Common myeloid progenitor, CD34-positive (primary cell): Measurements from ENCODE around the gene PPAN.

Experiments
- CTCF ChIA-PET: fragments of 350-600 bp; sonication (Branson Sonifier 250); formaldehyde crosslinking; loops from one replicate; lab custom pipeline; 2021; ENCODE audit warnings: antibody characterized with exemption; lab: Charles Lee
- POLR2A ChIA-PET: fragments of 350-600 bp; sonication (Branson Sonifier 250); formaldehyde crosslinking; loops from one replicate; lab custom pipeline; 2021; ENCODE audit warnings: antibody characterized with exemption; lab: Charles Lee
- DNase-seq, 3 donors: peaks; one replicate each; pipeline versions ENCODE4 v3.0.0 to v3.0.0-alpha.2; 2013
- H3K27ac ChIP-seq, 2 experiments: 1 replicate in 1 of 2; 2 replicates in 1 of 2; pipeline ENCODE4 v1.7.0; 2013; ENCODE audit warnings: inconsistent platforms in 2 of 2, low read length in 2 of 2, mild to moderate bottlenecking in 2 of 2, low read depth in 1 of 2, moderate library complexity in 1 of 2; ENCODE audit not compliant: severe bottlenecking in 2 of 2, insufficient read depth in 1 of 2, poor library complexity in 1 of 2
- H3K27me3 ChIP-seq, 5 experiments: replicated peaks in 2 of 5; 1 replicate in 3 of 5; 2 replicates in 2 of 5; pipeline versions ENCODE4 v1.6.1 to v1.7.0; 2013; ENCODE audit warnings: low read length in 4 of 5, mild to moderate bottlenecking in 2 of 5, moderate library complexity in 2 of 5, inconsistent platforms in 1 of 5; ENCODE audit not compliant: insufficient read depth in 5 of 5, control insufficient read depth in 4 of 5
- H3K36me3 ChIP-seq, 4 experiments: 1 replicate in 2 of 4; 2 replicates in 2 of 4; pipeline versions ENCODE4 v1.6.1 to v1.7.0; 2013; ENCODE audit warnings: low read length in 3 of 4, control low read depth in 1 of 4, mild to moderate bottlenecking in 1 of 4; ENCODE audit not compliant: control insufficient read depth in 4 of 4, insufficient read depth in 4 of 4
- H3K4me1 ChIP-seq, 4 experiments: 1 replicate in 3 of 4; 2 replicates in 1 of 4; pipeline versions ENCODE4 v1.6.1 to v1.7.1; 2013; ENCODE audit warnings: low read length in 3 of 4, mild to moderate bottlenecking in 3 of 4, control low read depth in 1 of 4, inconsistent platforms in 1 of 4, moderate library complexity in 1 of 4; ENCODE audit not compliant: control insufficient read depth in 4 of 4, insufficient read depth in 4 of 4; ENCODE audit errors: control extremely low read depth in 1 of 4
- H3K4me3 ChIP-seq, 7 experiments: 1 replicate in 4 of 7; 2 replicates in 3 of 7; pipeline versions ENCODE4 v1.5.1 to v1.7.0; 2013; ENCODE audit warnings: mild to moderate bottlenecking in 7 of 7, low read length in 6 of 7, moderate library complexity in 6 of 7, inconsistent platforms in 2 of 7, low read depth in 2 of 7, control low read depth in 1 of 7; ENCODE audit not compliant: insufficient read depth in 4 of 7, control insufficient read depth in 1 of 7; ENCODE audit errors: extremely low read depth in 1 of 7
- H3K9me3 ChIP-seq, 5 experiments: 1 replicate in 4 of 5; 2 replicates in 1 of 5; pipeline versions ENCODE4 v1.6.1 to v1.7.1; 2013; ENCODE audit warnings: low read length in 4 of 5, mild to moderate bottlenecking in 2 of 5, inconsistent platforms in 1 of 5, low read depth in 1 of 5, moderate library complexity in 1 of 5; ENCODE audit not compliant: control insufficient read depth in 4 of 5, insufficient read depth in 2 of 5; ENCODE audit errors: control extremely low read depth in 1 of 5
- WGBS: methylation state at CpG from one replicate; pipeline ENCODE4 v1.1.5; 2013; ENCODE audit not compliant: insufficient coverage; 5-methylcytosine and 5-hydroxymethylcytosine counted together

The PPAN gene

DNA sequence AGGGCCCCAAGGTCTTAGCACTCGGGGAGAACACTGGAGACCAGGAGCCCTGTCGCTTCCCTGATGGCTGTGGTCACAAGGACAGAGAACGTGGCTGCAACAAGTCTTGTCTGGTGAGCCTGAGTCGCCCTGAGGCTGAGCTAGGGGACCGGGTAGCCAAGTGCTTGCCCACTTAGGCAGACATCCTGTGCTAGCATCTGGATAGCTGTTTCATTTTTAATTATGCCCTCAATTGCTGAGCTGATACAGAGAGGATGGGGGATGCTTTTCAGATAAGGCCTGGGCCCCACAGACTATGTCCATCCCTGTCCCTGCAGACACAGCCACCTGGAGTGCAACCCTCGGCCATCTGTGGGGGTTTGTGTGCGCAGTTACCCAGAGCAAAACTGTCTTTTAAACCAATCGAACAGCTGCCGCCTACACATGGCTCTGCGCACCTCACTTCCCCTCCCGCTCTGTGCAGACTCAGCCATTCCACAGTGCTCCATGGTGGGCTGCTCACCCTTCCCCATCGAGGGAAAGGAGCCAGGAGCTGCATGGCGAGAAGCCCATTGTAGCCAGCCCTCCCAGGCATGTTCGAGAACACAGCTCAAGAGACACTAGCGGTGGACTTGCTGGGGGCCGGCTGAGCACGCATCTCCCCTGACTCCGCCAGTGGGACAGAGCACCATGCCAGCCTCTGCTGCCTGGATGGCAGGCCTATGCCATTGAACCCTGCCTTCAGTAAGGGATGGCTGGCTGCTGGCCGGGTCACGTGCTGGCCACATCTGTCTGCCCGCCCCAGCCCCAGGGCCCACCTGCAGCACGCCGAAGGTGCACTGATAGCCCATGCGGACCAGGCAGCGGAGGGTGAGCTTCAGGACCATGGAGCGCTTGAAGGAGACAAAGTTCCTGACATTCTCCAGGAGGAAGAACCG, 33.0 kb downstream of the PPAN start:
- ChIA-PET POLR2A (interaction anchor here (0.6 kb wide), 1 partner anchor 25 kb away, joined by 3 read pairs; no protein-coding TSS in a partner anchor), CTCF (no interaction called here)
- Histone ChIP-seq H3K27me3 (no peaks in the 10 kb centered on the region), H3K4me3 (no peak overlapping the region), H3K36me3 (peaks cover 7 to 93% (median 73%) of the 10 kb centered on the region in 4 experiments), H3K9me3 (no peaks in the 10 kb centered on the region), H3K27ac (no peak overlapping the region), H3K4me1 (no peaks in the 10 kb centered on the region)
- no peak for DNase-seq
- WGBS = 98% methylated on average over 26 of the region's 27 CpGs

GRCh38 chr19:10139952-10140351, 33.8 kb downstream of the PPAN start:
- H3K27me3 ChIP-seq = no peaks in the 10 kb centered on the region
- H3K4me3 ChIP-seq = no peak overlapping the region
- H3K9me3 ChIP-seq = no peaks in the 10 kb centered on the region
- WGBS = 96% methylated on average over 23 of the region's 23 CpGs
- CTCF ChIA-PET = no interaction called here
- POLR2A ChIA-PET = no interaction called here
- DNase-seq = no peak
- H3K36me3 ChIP-seq = peaks cover 5 to 94% (median 78%) of the 10 kb centered on the region in 4 experiments
- H3K4me1 ChIP-seq = no peaks in the 10 kb centered on the region
- no peak overlapping the region for H3K27ac ChIP-seq

- POLR2A ChIA-PET = no interaction called here
- WGBS = 96% methylated on average over 13 of the region's 13 CpGs
- no peak for DNase-seq
- Histone ChIP-seq H3K4me3 (no peak overlapping the region), H3K9me3 (no peaks in the 10 kb centered on the region), H3K36me3 (peaks cover 5 to 95% (median 82%) of the 10 kb centered on the region in 4 experiments), H3K4me1 (no peaks in the 10 kb centered on the region), H3K27me3 (no peaks in the 10 kb centered on the region), H3K27ac (no peak overlapping the region)
- CTCF ChIA-PET = interaction anchor here (0.5 to 2.2 kb wide), 6 partner anchors 8 to 33 kb away, joined by 3 to 7 read pairs (median 3); no protein-coding TSS in a partner anchor
These were observed 35.3 kb downstream of the PPAN start for GRCh38 chr19:10141479-10141878.

- H3K36me3 ChIP-seq = peaks cover 9 to 96% (median 86%) of the 10 kb centered on the region in 4 experiments
- no peak overlapping the region for H3K4me3 ChIP-seq
- no peaks in the 10 kb centered on the region for H3K9me3 ChIP-seq
- no peak for DNase-seq
- H3K27me3 ChIP-seq = no peaks in the 10 kb centered on the region
- H3K4me1 ChIP-seq = no peaks in the 10 kb centered on the region
- POLR2A ChIA-PET = no interaction called here
- over 99% methylated on average over 15 of the region's 18 CpGs for WGBS
- H3K27ac ChIP-seq = no peak overlapping the region
- CTCF ChIA-PET = interaction anchor here (0.7 to 2.2 kb wide), 5 partner anchors 9 to 29 kb away, joined by 3 to 7 read pairs (median 3); no protein-coding TSS in a partner anchor
These were observed 35.8 kb downstream of the PPAN start for GRCh38 chr19:10141973-10142372.

DNA sequence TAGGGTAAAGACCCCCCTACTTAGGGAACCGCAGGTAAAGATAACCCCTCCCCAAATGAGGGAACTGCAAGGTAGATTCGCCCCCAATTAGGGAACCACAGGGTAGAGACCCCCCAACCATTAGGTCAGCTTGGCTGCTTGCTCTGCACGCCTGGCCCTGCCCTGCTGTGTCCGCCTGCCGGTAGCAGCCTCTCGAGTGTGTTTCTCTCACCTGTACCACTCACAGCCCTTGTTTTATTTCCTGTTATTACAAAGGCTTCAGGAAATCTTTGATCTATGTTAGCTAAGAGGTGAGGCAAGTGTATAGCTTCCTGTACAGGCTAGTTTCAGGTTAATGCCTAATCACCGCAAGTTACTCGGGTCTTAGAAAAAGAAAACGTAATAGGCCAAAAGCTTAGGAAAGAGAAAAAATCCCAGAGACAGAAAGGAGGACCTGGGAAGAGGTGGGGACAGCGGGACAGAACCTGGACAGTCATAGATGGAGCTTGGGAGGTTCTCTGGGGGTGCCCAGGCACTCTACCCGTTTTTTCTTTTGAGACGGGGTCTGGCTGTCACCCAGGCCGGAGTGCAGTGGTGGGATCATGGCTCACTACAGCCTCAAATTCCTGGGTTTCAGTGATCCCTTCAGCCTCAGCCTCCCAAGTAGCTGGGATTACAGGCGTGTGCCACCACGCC, 36.7 kb downstream of the PPAN start:
- 91% methylated on average over 13 of the region's 15 CpGs for WGBS

DNA sequence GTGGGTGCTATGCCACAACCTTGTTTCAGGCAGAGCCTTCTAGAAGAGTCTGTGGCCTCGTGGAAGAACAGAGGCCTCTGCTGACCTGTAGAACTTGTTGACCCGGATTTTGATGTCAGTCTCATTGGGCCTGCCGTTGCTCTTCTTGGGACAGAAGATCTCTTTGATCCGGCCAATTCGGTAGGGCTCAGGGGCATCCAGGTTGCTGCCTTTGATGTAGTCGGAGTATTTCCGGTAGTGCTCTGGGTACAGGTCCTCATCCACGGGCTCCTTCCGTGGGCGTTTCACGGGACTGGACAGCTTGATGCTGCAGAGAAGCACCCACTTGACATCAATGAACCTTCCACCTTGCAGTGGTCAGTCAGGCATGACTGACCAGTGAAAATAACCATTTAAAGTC, 37.5 kb downstream of the PPAN start:
- WGBS = 93% methylated on average over 11 of the region's 11 CpGs
- CTCF ChIA-PET = interaction anchor here (1.0 to 2.2 kb wide), 3 partner anchors 10 to 213 kb away, joined by 3 to 7 read pairs (median 4); no protein-coding TSS in a partner anchor
- Histone ChIP-seq H3K27me3 (no peaks in the 10 kb centered on the region), H3K4me3 (no peak overlapping the region), H3K4me1 (no peaks in the 10 kb centered on the region), H3K9me3 (no peaks in the 10 kb centered on the region), H3K27ac (no peak overlapping the region), H3K36me3 (peaks cover 11 to 90% (median 78%) of the 10 kb centered on the region in 4 experiments)
- no peak for DNase-seq
- POLR2A ChIA-PET = no interaction called here

More for the DNA sequence above, 36.7 kb downstream of the PPAN start:
- Histone ChIP-seq H3K4me3 (no peak overlapping the region), H3K4me1 (no peaks in the 10 kb centered on the region), H3K36me3 (peaks cover 9 to 94% (median 81%) of the 10 kb centered on the region in 4 experiments), H3K27ac (peak overlapping the region in 1 of 2 experiments; percentile 14), H3K27me3 (no peaks in the 10 kb centered on the region), H3K9me3 (no peaks in the 10 kb centered on the region)
- ChIA-PET POLR2A (interaction anchor here (0.5 kb wide), 1 partner anchor 8 kb away, joined by 3 read pairs; no protein-coding TSS in a partner anchor), CTCF (interaction anchor here (1.0 to 2.2 kb wide), 4 partner anchors 9 to 212 kb away, joined by 3 to 7 read pairs (median 4); no protein-coding TSS in a partner anchor)
- no peak for DNase-seq
